ENCODE measurements around the gene GGCX.
"Not testable (repeated sequence)": the region's sequence is repeated elsewhere in the genome, so short reads cannot be mapped to it uniquely, and the experiment has no call there.

The GGCX gene

GRCh38 chr2:85547859-85548607, 13.3 kb downstream of the GGCX start:
- no peak for DNase-seq (ENCODE audit: low read depth)
- H3K4me3 ChIP-seq (ENCODE audit: low read depth, low read length): no peak overlapping the region
- TF ChIP-seq, protein P1, sequence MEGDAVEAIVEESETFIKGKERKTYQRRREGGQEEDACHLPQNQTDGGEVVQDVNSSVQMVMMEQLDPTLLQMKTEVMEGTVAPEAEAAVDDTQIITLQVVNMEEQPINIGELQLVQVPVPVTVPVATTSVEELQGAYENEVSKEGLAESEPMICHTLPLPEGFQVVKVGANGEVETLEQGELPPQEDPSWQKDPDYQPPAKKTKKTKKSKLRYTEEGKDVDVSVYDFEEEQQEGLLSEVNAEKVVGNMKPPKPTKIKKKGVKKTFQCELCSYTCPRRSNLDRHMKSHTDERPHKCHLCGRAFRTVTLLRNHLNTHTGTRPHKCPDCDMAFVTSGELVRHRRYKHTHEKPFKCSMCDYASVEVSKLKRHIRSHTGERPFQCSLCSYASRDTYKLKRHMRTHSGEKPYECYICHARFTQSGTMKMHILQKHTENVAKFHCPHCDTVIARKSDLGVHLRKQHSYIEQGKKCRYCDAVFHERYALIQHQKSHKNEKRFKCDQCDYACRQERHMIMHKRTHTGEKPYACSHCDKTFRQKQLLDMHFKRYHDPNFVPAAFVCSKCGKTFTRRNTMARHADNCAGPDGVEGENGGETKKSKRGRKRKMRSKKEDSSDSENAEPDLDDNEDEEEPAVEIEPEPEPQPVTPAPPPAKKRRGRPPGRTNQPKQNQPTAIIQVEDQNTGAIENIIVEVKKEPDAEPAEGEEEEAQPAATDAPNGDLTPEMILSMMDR (IDR thresholded peaks at IDR 0.05; ENCODE audit: control insufficient read depth, extremely low read depth, insufficient read depth): no peak

GRCh38 chr2:85547089-85547858, 14.0 kb downstream of the GGCX start:
- no peak overlapping the region for H3K4me3 ChIP-seq (ENCODE audit: low read depth, low read length)
- no peak for DNase-seq (ENCODE audit: low read depth)
- TF ChIP-seq, protein P1 (IDR thresholded peaks at IDR 0.05; ENCODE audit: control insufficient read depth, extremely low read depth, insufficient read depth): no peak

- H3K4me3 ChIP-seq (ENCODE audit: low read depth, low read length): no peak overlapping the region
- no peak for DNase-seq (ENCODE audit: low read depth)
- TF ChIP-seq, protein P1 (IDR thresholded peaks at IDR 0.05; ENCODE audit: control insufficient read depth, extremely low read depth, insufficient read depth): no peak
These were observed 15.5 kb downstream of the GGCX start for GRCh38 chr2:85545780-85546240.

- DNase-seq (ENCODE audit: low read depth); H3K4me3 ChIP-seq (ENCODE audit: low read depth, low read length): not testable (repeated sequence)
These were observed 16.1 kb downstream of the GGCX start for GRCh38 chr2:85544915-85545779.

GRCh38 chr2:85544254-85544691, 17.0 kb downstream of the GGCX start:
- DNase-seq (ENCODE audit: low read depth); H3K4me3 ChIP-seq (ENCODE audit: low read depth, low read length): not testable (repeated sequence)

DNA sequence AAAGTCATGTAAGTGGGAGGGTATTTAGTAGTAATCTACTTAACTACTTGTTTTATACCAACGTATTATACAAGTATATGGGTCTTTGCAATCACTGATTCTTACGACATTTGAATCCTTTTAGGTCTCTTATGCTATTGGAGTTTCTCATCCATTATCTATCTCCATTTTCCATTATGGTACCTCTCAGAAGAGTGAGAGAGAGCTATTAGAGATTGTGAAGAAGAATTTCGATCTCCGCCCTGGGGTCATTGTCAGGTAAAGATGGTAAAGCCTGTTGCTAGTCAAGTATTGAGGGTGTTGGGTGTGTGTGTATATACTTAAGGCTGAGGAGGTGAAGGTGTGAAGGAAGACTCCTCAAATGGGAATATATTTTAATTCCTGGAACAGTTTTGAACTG, 18.5 kb downstream of the GGCX start:
- TF ChIP-seq, protein P1 (IDR thresholded peaks at IDR 0.05; ENCODE audit: control insufficient read depth, extremely low read depth, insufficient read depth): no peak
- no peak for DNase-seq (ENCODE audit: low read depth)
- H3K4me3 ChIP-seq (ENCODE audit: low read depth, low read length): no peak overlapping the region

GRCh38 chr2:85541753-85542457, 19.4 kb downstream of the GGCX start:
- peak overlapping the region; percentile 74 for H3K4me3 ChIP-seq (ENCODE audit: low read depth, low read length)
- TF ChIP-seq, protein P1 (IDR thresholded peaks at IDR 0.05; ENCODE audit: control insufficient read depth, extremely low read depth, insufficient read depth): no peak
- DNase-seq (ENCODE audit: low read depth): no peak

All from LNCaP clone FGC (cell line).